ENCODE results near the gene BZW2. TPM values are rescaled to one million over a fixed set of nuclear protein-coding genes. Genes with fewer than 3 reads are reported as not detected.

BZW2 gene
- total RNA-seq, result 10 to 100 TPM; 50.5 to 69.3 TPM

- ATAC-seq, result peak; percentile 96 to 97
- H3K27ac Mint-ChIP-seq, result peak within 1 kb of the TSS; percentile 97
- H3K27me3 Mint-ChIP-seq, result no peaks in the 10 kb centered on the region
- peak within 1 kb of the TSS; percentile 92 for H3K4me3 Mint-ChIP-seq
- peaks cover 48 to 49% of the 10 kb centered on the region in 2 donors for H3K4me1 Mint-ChIP-seq (ENCODE audit: low read depth in 2 of 2)
- H3K36me3 Mint-ChIP-seq, result peaks cover 6% of the 10 kb centered on the region
- no peaks in the 10 kb centered on the region for H3K9me3 Mint-ChIP-seq
- DNase-seq (ENCODE audit: low spot score), result peak; percentile 96
Observed at GRCh38 chr7:16645593-16646471, at the start of gene BZW2, which contains the start of gene ANKMY2. TSS of gene BZW2 (plus strand) at chr7:16646181. CDS start at chr7:16665444, 19,263 bp downstream. TSS of gene ANKMY2 (minus strand) at chr7:16645754. CDS start at chr7:16645573, 181 bp downstream.

GRCh38 chr7:16598015-16598414 lies 48.0 kb upstream of the BZW2 start:
- no peak for ATAC-seq
- no peak for DNase-seq (ENCODE audit: low spot score)
- Mint-ChIP-seq H3K9me3 (no peaks in the 10 kb centered on the region), H3K4me3 (no peak overlapping the region), H3K27ac (no peak overlapping the region), H3K36me3 (peaks cover 15% of the 10 kb centered on the region), H3K4me1 (ENCODE audit: low read depth in 2 of 2) (no peaks in the 10 kb centered on the region), H3K27me3 (no peaks in the 10 kb centered on the region)

- Mint-ChIP-seq H3K9me3 (no peaks in the 10 kb centered on the region), H3K4me3 (no peak overlapping the region), H3K36me3 (peaks cover 15% of the 10 kb centered on the region)
Observed at GRCh38 chr7:16599860-16600259, 46.1 kb upstream of the BZW2 start.

DNA sequence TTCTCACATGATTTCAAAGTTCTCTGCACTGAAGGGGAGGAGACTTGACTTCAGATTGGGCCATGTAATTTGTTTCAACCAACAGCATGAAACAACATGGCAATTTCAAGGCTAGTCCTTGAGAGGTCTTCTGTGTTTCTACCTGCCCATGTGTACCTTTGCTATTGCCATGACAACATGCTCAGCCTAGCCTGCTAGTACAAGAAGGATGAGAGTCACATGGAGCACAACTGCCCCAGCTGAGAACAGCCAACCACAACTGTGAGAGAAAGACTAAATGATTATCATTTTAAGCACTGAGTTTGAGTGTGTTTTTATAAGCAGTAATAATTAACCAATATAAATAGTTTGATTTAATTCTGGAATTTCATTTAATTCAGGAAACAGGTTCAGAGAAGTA lies 42.3 kb upstream of the BZW2 start:
- Mint-ChIP-seq H3K4me1 (ENCODE audit: low read depth in 2 of 2) (no peaks in the 10 kb centered on the region), H3K9me3 (no peaks in the 10 kb centered on the region), H3K27ac (no peak overlapping the region), H3K27me3 (no peaks in the 10 kb centered on the region), H3K36me3 (peaks cover 15% of the 10 kb centered on the region), H3K4me3 (no peak overlapping the region)
- DNase-seq (ENCODE audit: low spot score) (no peak), ATAC-seq (no peak)

More at GRCh38 chr7:16599860-16600259, 46.1 kb upstream of the BZW2 start:
- no peak overlapping the region for H3K27ac Mint-ChIP-seq
- H3K27me3 Mint-ChIP-seq, result no peaks in the 10 kb centered on the region
- H3K4me1 Mint-ChIP-seq (ENCODE audit: low read depth in 2 of 2), result no peaks in the 10 kb centered on the region
- DNase-seq (ENCODE audit: low spot score) (no peak), ATAC-seq (no peak)

DNA sequence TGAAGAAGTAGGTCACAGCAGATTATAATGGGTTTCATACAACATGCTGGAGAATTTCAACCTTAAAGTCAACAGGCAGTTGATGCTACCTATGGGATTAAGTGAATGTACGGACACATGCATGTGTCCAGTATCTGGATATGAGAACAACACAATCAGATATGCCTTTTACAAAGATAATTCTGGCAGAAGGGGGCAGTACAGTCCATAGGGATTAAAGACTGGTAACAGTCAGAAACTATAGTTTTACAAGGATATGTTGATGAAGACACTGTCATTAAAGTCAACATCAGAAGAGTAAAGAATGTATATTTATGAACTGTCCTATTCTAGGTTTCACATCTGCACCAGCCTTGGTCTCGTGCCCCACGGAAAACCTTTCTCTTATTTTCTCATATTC lies 41.9 kb upstream of the BZW2 start:
- ATAC-seq (no peak), DNase-seq (ENCODE audit: low spot score) (no peak)
- Mint-ChIP-seq H3K4me1 (ENCODE audit: low read depth in 2 of 2) (no peaks in the 10 kb centered on the region), H3K4me3 (no peak overlapping the region), H3K27me3 (no peaks in the 10 kb centered on the region), H3K27ac (no peak overlapping the region), H3K36me3 (peaks cover 15% of the 10 kb centered on the region), H3K9me3 (no peaks in the 10 kb centered on the region)

- Mint-ChIP-seq H3K9me3 (no peaks in the 10 kb centered on the region), H3K27ac (no peak overlapping the region), H3K27me3 (no peaks in the 10 kb centered on the region), H3K4me3 (no peak overlapping the region), H3K4me1 (ENCODE audit: low read depth in 2 of 2) (no peaks in the 10 kb centered on the region), H3K36me3 (peaks cover 11% of the 10 kb centered on the region)
- no peak for DNase-seq (ENCODE audit: low spot score)
- no peak for ATAC-seq
Observed at GRCh38 chr7:16606704-16607103, 39.3 kb upstream of the BZW2 start.

DNA sequence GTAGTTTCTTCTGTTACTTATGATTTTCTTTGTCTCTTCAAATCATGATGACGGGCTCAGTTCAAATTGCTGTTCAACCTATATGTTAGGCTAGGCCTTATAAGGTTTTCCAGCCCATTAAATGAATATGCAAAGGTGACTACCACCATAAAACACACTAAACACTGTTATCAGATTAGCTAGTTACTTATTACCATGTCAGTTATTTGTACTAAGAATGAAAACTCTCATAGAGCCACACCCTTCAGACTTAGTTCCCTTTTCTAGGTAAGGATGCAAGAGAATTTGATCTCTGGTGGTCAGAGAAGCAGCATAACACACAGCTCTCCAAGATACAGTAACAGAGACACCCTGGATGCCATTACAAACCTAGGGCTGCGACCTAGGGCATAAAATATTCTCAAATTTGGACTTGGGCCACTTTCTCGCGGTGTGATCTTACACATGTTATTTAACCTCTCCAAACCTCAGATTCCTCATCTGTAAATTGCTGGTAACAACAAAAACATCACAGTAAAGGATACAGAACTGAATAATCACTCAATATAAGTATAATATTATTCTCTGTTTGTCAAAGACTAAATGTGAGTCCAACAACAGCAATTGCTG lies 36.0 kb upstream of the BZW2 start:
- DNase-seq (ENCODE audit: low spot score) (no peak), ATAC-seq (no peak)
- H3K27ac Mint-ChIP-seq, result no peak overlapping the region
- H3K9me3 Mint-ChIP-seq, result no peaks in the 10 kb centered on the region
- no peaks in the 10 kb centered on the region for H3K4me1 Mint-ChIP-seq (ENCODE audit: low read depth in 2 of 2)
- no peak overlapping the region for H3K4me3 Mint-ChIP-seq
- H3K27me3 Mint-ChIP-seq, result no peaks in the 10 kb centered on the region
- H3K36me3 Mint-ChIP-seq, result peaks cover 7% of the 10 kb centered on the region

DNA sequence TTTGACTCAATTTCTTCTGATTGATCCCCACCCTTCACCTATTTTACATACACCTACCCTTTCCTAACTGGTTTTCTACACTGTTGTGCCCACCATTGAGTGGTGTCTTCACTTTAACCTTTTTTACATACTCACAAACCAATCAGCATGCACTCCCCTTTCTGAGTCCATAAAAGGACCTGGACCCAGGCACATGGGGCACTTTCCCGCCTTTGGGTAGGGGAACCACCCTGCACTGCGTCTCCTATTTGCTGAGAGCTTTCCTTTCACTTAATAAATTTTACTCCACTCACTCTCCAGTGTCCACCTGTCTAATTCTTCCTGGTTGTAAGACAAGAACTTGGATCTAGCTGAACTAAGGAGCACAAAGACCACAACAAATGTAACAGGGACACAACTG lies 34.3 kb upstream of the BZW2 start:
- H3K4me1 Mint-ChIP-seq (ENCODE audit: low read depth in 2 of 2), result no peaks in the 10 kb centered on the region
- peaks cover 7% of the 10 kb centered on the region for H3K36me3 Mint-ChIP-seq
- ATAC-seq, result no peak
- no peak overlapping the region for H3K4me3 Mint-ChIP-seq
- H3K9me3 Mint-ChIP-seq, result no peaks in the 10 kb centered on the region
- no peaks in the 10 kb centered on the region for H3K27me3 Mint-ChIP-seq
- no peak overlapping the region for H3K27ac Mint-ChIP-seq
- no peak for DNase-seq (ENCODE audit: low spot score)

DNA sequence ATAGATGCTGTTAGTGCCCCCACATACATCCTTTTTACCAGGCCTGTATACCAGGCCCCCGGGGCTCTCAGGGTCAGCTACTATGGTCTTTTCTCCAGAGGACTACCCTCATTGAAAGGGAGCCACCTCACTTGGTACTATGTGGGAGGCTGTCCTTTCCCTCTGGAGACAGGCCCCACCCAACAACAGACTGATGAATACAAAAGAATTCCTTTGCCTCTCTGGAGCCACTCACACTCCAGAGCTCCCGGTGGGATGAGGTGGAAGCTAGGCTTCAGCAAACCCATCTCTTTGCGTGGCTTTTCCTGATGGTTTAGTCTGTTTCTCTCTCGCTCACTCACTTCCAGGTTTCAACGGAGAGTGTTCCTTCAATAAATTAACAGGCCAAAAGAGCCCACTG lies 30.8 kb upstream of the BZW2 start:
- no peaks in the 10 kb centered on the region for H3K9me3 Mint-ChIP-seq
- DNase-seq (ENCODE audit: low spot score), result no peak
- no peak overlapping the region for H3K4me3 Mint-ChIP-seq
- no peak overlapping the region for H3K27ac Mint-ChIP-seq
- no peaks in the 10 kb centered on the region for H3K27me3 Mint-ChIP-seq
- H3K4me1 Mint-ChIP-seq (ENCODE audit: low read depth in 2 of 2), result peaks cover 4 to 6% of the 10 kb centered on the region in 2 donors
- ATAC-seq, result no peak
- peaks cover 22% of the 10 kb centered on the region for H3K36me3 Mint-ChIP-seq

DNA sequence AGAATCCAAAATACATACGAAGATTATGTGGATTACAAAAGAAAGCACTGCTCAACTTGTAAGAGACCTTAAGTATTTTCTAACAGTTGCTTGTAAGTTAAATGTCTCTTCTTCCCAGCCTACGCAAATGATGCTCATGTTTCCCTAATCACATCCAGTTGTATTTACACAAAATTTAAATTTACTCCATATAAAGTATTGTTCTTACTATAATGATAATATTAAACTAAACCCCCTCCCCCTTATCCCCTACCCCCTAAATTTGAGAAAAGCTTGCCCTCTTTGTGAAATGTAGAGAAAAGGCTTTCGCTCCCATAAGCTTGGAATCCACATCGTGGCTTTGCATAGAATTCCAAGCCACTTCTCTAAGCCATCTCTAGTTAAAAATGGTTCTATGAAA lies 29.9 kb upstream of the BZW2 start:
- no peaks in the 10 kb centered on the region for H3K27me3 Mint-ChIP-seq
- peaks cover 5 to 9% of the 10 kb centered on the region in 2 donors for H3K4me1 Mint-ChIP-seq (ENCODE audit: low read depth in 2 of 2)
- no peak overlapping the region for H3K4me3 Mint-ChIP-seq
- H3K27ac Mint-ChIP-seq, result no peak overlapping the region
- H3K36me3 Mint-ChIP-seq, result peaks cover 20% of the 10 kb centered on the region
- DNase-seq (ENCODE audit: low spot score), result no peak
- H3K9me3 Mint-ChIP-seq, result no peaks in the 10 kb centered on the region
- ATAC-seq, result no peak

GRCh38 chr7:16616542-16616941 lies 29.4 kb upstream of the BZW2 start:
- no peaks in the 10 kb centered on the region for H3K9me3 Mint-ChIP-seq
- H3K4me3 Mint-ChIP-seq, result no peak overlapping the region
- no peak overlapping the region for H3K27ac Mint-ChIP-seq
- DNase-seq (ENCODE audit: low spot score) (no peak), ATAC-seq (no peak)
- H3K27me3 Mint-ChIP-seq, result no peaks in the 10 kb centered on the region
- peaks cover 5 to 9% of the 10 kb centered on the region in 2 donors for H3K4me1 Mint-ChIP-seq (ENCODE audit: low read depth in 2 of 2)
- peaks cover 20% of the 10 kb centered on the region for H3K36me3 Mint-ChIP-seq

- H3K9me3 Mint-ChIP-seq, result no peaks in the 10 kb centered on the region
Observed at GRCh38 chr7:16619979-16620408, 26.0 kb upstream of the BZW2 start.

DNA sequence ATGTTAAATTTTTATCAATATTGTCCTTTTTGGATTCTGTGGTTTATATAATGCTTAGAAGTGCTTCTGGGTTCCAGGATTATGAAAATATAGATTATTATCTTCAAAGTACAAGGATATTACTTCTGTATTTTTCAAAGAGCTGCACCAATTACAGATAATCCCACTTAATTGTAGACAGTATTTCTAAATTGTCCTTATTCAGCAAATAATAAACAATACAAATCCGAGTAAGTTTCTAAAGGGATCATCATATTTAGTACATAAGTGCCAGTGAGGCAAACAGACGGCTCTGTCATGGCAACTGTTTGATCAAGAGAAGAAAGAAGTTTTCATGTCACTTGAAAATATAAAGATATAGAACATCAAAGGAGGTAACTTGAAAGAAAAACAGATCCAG lies 19.6 kb upstream of the BZW2 start:
- Mint-ChIP-seq H3K36me3 (no peaks in the 10 kb centered on the region), H3K4me1 (ENCODE audit: low read depth in 2 of 2) (no peaks in the 10 kb centered on the region), H3K27ac (no peak overlapping the region), H3K9me3 (no peaks in the 10 kb centered on the region), H3K27me3 (no peaks in the 10 kb centered on the region), H3K4me3 (no peak overlapping the region)
- ATAC-seq (no peak), DNase-seq (ENCODE audit: low spot score) (no peak)

More at GRCh38 chr7:16619979-16620408, 26.0 kb upstream of the BZW2 start:
- DNase-seq (ENCODE audit: low spot score) (no peak), ATAC-seq (peak; percentile 61 to 92)
- no peaks in the 10 kb centered on the region for H3K27me3 Mint-ChIP-seq
- peak overlapping the region; percentile 31 for H3K4me3 Mint-ChIP-seq
- peaks cover 20% of the 10 kb centered on the region for H3K36me3 Mint-ChIP-seq
- H3K27ac Mint-ChIP-seq, result peak overlapping the region; percentile 10 to 57
- H3K4me1 Mint-ChIP-seq (ENCODE audit: low read depth in 2 of 2), result peaks cover 5 to 9% of the 10 kb centered on the region in 2 donors

DNA sequence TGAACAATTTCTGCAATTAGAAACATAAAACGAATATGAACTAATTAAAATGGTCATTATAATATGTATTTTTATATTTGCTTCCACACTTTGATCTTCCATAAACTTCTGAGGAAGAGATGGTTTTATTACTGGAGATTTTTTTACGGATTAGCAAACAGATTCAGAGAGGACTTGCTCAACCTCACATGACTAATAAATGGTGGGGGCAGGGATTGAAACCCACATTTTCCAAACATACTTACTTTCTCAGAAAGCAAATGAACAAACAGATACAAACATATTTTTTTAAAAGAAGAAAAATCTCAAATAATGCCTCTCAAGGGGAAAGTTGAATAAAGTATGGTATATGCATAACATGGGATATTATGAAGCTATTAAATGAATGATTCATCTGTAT lies 18.7 kb upstream of the BZW2 start:
- no peak overlapping the region for H3K27ac Mint-ChIP-seq
- peaks cover 5% of the 10 kb centered on the region for H3K36me3 Mint-ChIP-seq
- no peak overlapping the region for H3K4me3 Mint-ChIP-seq
- H3K4me1 Mint-ChIP-seq (ENCODE audit: low read depth in 2 of 2), result no peaks in the 10 kb centered on the region
- no peaks in the 10 kb centered on the region for H3K27me3 Mint-ChIP-seq
- ATAC-seq (no peak), DNase-seq (ENCODE audit: low spot score) (no peak)
- H3K9me3 Mint-ChIP-seq, result no peaks in the 10 kb centered on the region

Data from natural killer cell treated with Interleukin-12 subunit alpha and Interleukin-12 subunit beta and Interleukin-15 and Interleukin-18, amount 100 ng/mL, for 72 hours (primary cell).